Measurements from ENCODE around the gene ETDC. TPM values are rescaled to one million over a fixed set of nuclear protein-coding genes. Genes with fewer than 3 reads are reported as not detected.
"Not testable (repeated sequence)": the region's sequence is repeated elsewhere in the genome, so short reads cannot be mapped to it uniquely, and the experiment has no call there.

The ETDC gene
- total RNA-seq, 4 donors from 2014 or later = not detected

GRCh38 chrX:135307171-135307570 is 2.1 kb upstream of the ETDC start:
- WGBS, 2 donors = 75 to 96% methylated on average over 3 of the region's 3 CpGs
- no peaks in the 10 kb centered on the region for H3K36me3 ChIP-seq
- intact Hi-C loops (cut with DNase I) = no loop called here
- no peak overlapping the region for H3K27ac ChIP-seq
- no peak for DNase-seq
- TF ChIP-seq POLR2A (IDR thresholded peaks at IDR 0.05) = no peak
- no peak for TF ChIP-seq CTCF (IDR thresholded peaks at IDR 0.05)
- no peak overlapping the region for H3K4me3 ChIP-seq
- H3K4me1 ChIP-seq = no peaks in the 10 kb centered on the region
- no peaks in the 10 kb centered on the region for H3K27me3 ChIP-seq
- H3K9me3 ChIP-seq = no peaks in the 10 kb centered on the region

- 58% methylated on average over 1 of the region's 1 CpG; no CpG with 5 or more reads in 1 of the 2 donors for WGBS, 2 donors
- H3K4me1 ChIP-seq = no peaks in the 10 kb centered on the region
- H3K4me3 ChIP-seq = no peak overlapping the region
Observed at GRCh38 chrX:135308345-135308855, 880 bp upstream of the ETDC start.

GRCh38 chrX:135315864-135316263 is 6.6 kb downstream of the ETDC start:
- TF ChIP-seq CTCF (IDR thresholded peaks at IDR 0.05) = no peak
- no peak for TF ChIP-seq POLR2A (IDR thresholded peaks at IDR 0.05)
- no peak for DNase-seq
- WGBS, 2 donors = 70 to 100% methylated on average over 1 of the region's 1 CpG
- H3K9me3 ChIP-seq = peaks cover 0 to 8% (median 0%) of the 10 kb centered on the region in 3 donors
- H3K36me3 ChIP-seq = peaks cover 0 to 9% (median 0%) of the 10 kb centered on the region in 3 donors
- H3K27me3 ChIP-seq = no peaks in the 10 kb centered on the region
- no peak overlapping the region for H3K4me3 ChIP-seq
- intact Hi-C loops (cut with DNase I) = no loop called here
- no peaks in the 10 kb centered on the region for H3K4me1 ChIP-seq
- H3K27ac ChIP-seq = no peak overlapping the region

More at GRCh38 chrX:135308345-135308855, 880 bp upstream of the ETDC start:
- H3K36me3 ChIP-seq = no peaks in the 10 kb centered on the region
- intact Hi-C loops (cut with DNase I) = no loop called here
- TF ChIP-seq CTCF (IDR thresholded peaks at IDR 0.05) = no peak
- no peak for TF ChIP-seq POLR2A (IDR thresholded peaks at IDR 0.05)
- DNase-seq = no peak
- no peaks in the 10 kb centered on the region for H3K27me3 ChIP-seq
- H3K9me3 ChIP-seq = no peaks in the 10 kb centered on the region
- H3K27ac ChIP-seq = no peak overlapping the region

- Histone ChIP-seq H3K9me3 (peaks cover 0 to 14% (median 0%) of the 10 kb centered on the region in 3 donors), H3K27ac (no peak overlapping the region), H3K36me3 (peaks cover 0 to 7% (median 0%) of the 10 kb centered on the region in 3 donors), H3K4me1 (no peaks in the 10 kb centered on the region), H3K4me3 (no peak overlapping the region), H3K27me3 (no peaks in the 10 kb centered on the region)
- intact Hi-C loops (cut with DNase I) = no loop called here
- 67 to 83% methylated on average over 3 to 4 of the region's 5 CpGs for WGBS, 2 donors
- no peak for TF ChIP-seq CTCF (IDR thresholded peaks at IDR 0.05)
- no peak for TF ChIP-seq POLR2A (IDR thresholded peaks at IDR 0.05)
- DNase-seq = no peak
Observed at GRCh38 chrX:135324463-135324862, 15.2 kb downstream of the ETDC start.

- intact Hi-C loops (cut with DNase I); DNase-seq: not testable (repeated sequence)
Observed at GRCh38 chrX:135325036-135325818, 15.9 kb downstream of the ETDC start.

More at GRCh38 chrX:135325036-135325818, 15.9 kb downstream of the ETDC start:
- not testable (repeated sequence) for H3K27ac ChIP-seq, H3K4me3 ChIP-seq, H3K4me1 ChIP-seq, H3K27me3 ChIP-seq, H3K36me3 ChIP-seq
- WGBS, 2 donors = 100% methylated on average over 4 of the region's 32 CpGs; no CpG with 5 or more reads in 1 of the 2 donors
- peaks cover 0 to 14% (median 0%) of the 10 kb centered on the region in 3 donors for H3K9me3 ChIP-seq
